Large intestine (tissue), 3 donors: Measurements from ENCODE around the gene SIPA1L3. TPM values are rescaled to one million over a fixed set of nuclear protein-coding genes. Genes with fewer than 3 reads are reported as not detected.
"Not testable (repeated sequence)": the region's sequence is repeated elsewhere in the genome, so short reads cannot be mapped to it uniquely, and the experiment has no call there.

Experiments
- DNase-seq, 2 donors: peaks; one replicate each; pipeline versions ENCODE4 v3.0.0 to v3.0.0-alpha.2; 2013
- H3K27ac ChIP-seq: one replicate; pipeline ENCODE4 v1.5.1; 2013; ENCODE audit warnings: low read length
- H3K27me3 ChIP-seq: 2 replicates; pipeline ENCODE4 v1.6.1; 2013; ENCODE audit warnings: low read length; ENCODE audit not compliant: control insufficient read depth, insufficient read depth
- H3K36me3 ChIP-seq: 2 replicates; pipeline ENCODE4 v1.6.1; 2013; ENCODE audit warnings: low read length; ENCODE audit not compliant: control insufficient read depth, insufficient read depth
- H3K4me1 ChIP-seq: one replicate; pipeline ENCODE4 v1.6.1; 2013; ENCODE audit warnings: low read length; ENCODE audit not compliant: control insufficient read depth, insufficient read depth
- H3K4me3 ChIP-seq: one replicate; pipeline ENCODE4 v1.5.1; 2013; ENCODE audit warnings: low read length
- H3K9me3 ChIP-seq: one replicate; pipeline ENCODE4 v1.6.1; 2013; ENCODE audit warnings: mild to moderate bottlenecking, low read depth, low read length, moderate library complexity; ENCODE audit not compliant: control insufficient read depth
- WGBS: methylation state at CpG from one replicate; pipeline ENCODE4 v1.1.5; 2013; ENCODE audit warnings: low lambda C conversion rate; ENCODE audit not compliant: insufficient coverage; 5-methylcytosine and 5-hydroxymethylcytosine counted together
- polyA plus RNA-seq: library from polyadenylated mRNA; unstranded; fragments of 120-200 nt; gene quantifications from one replicate; pipeline ENCODE4 v1.2.1, GENCODE V29; 2013

SIPA1L3 gene
- polyA plus RNA-seq, 1 donor: 70.0 TPM

- no peak overlapping the region for H3K27ac ChIP-seq
- peak overlapping the region; percentile 98 for H3K4me3 ChIP-seq
Observed at GRCh38 chr19:37907735-37908455, 887 bp downstream of the SIPA1L3 start.

GRCh38 chr19:37909661-37910199 lies 2.7 kb downstream of the SIPA1L3 start:
- no peaks in the 10 kb centered on the region for H3K36me3 ChIP-seq
- 75% methylated on average over 2 of the region's 6 CpGs for WGBS
- H3K27ac ChIP-seq: no peak overlapping the region
- no peak for DNase-seq
- H3K27me3 ChIP-seq: no peaks in the 10 kb centered on the region
- H3K4me3 ChIP-seq: no peak overlapping the region
- H3K9me3 ChIP-seq: no peaks in the 10 kb centered on the region
- peaks cover 17% of the 10 kb centered on the region for H3K4me1 ChIP-seq

More at GRCh38 chr19:37907735-37908455, 887 bp downstream of the SIPA1L3 start:
- DNase-seq: no peak
- Histone ChIP-seq H3K4me1 (peaks cover 17% of the 10 kb centered on the region), H3K9me3 (no peaks in the 10 kb centered on the region), H3K27me3 (no peaks in the 10 kb centered on the region), H3K36me3 (no peaks in the 10 kb centered on the region)
- WGBS: no CpG with 5 or more reads among the region's 13 CpGs

- WGBS: no CpG with 5 or more reads among the region's 2 CpGs
- Histone ChIP-seq H3K9me3 (no peaks in the 10 kb centered on the region), H3K27me3 (no peaks in the 10 kb centered on the region), H3K4me3 (no peak overlapping the region), H3K4me1 (no peaks in the 10 kb centered on the region), H3K36me3 (peaks cover 8% of the 10 kb centered on the region), H3K27ac (no peak overlapping the region)
- no peak for DNase-seq
Observed at GRCh38 chr19:37914908-37915307, 7.9 kb downstream of the SIPA1L3 start.

GRCh38 chr19:37920591-37921450 lies 13.8 kb downstream of the SIPA1L3 start:
- Histone ChIP-seq H3K27ac (no peak overlapping the region), H3K36me3 (peaks cover 19% of the 10 kb centered on the region), H3K4me1 (peaks cover 18% of the 10 kb centered on the region), H3K27me3 (no peaks in the 10 kb centered on the region), H3K9me3 (no peaks in the 10 kb centered on the region), H3K4me3 (no peak overlapping the region)
- peak in 1 of 2 donors; percentile 20 for DNase-seq
- WGBS: no CpG with 5 or more reads among the region's 23 CpGs

GRCh38 chr19:37924573-37924972 lies 17.6 kb downstream of the SIPA1L3 start:
- peak; percentile 68 to 81 for DNase-seq
- WGBS: no CpG with 5 or more reads among the region's 8 CpGs
- H3K36me3 ChIP-seq: peaks cover 11% of the 10 kb centered on the region
- H3K4me3 ChIP-seq, H3K27me3 ChIP-seq, H3K9me3 ChIP-seq: not testable (repeated sequence)
- H3K4me1 ChIP-seq: peaks cover 28% of the 10 kb centered on the region
- peak overlapping the region; percentile 37 for H3K27ac ChIP-seq

- Histone ChIP-seq H3K27me3 (no peaks in the 10 kb centered on the region), H3K4me1 (peaks cover 31% of the 10 kb centered on the region), H3K27ac (peak overlapping the region; percentile 37), H3K36me3 (peaks cover 11% of the 10 kb centered on the region), H3K9me3 (no peaks in the 10 kb centered on the region), H3K4me3 (no peak overlapping the region)
- no CpG with 5 or more reads among the region's 3 CpGs for WGBS
- no peak for DNase-seq
Observed at GRCh38 chr19:37925212-37925611, 18.2 kb downstream of the SIPA1L3 start.

GRCh38 chr19:37926255-37926654 lies 19.2 kb downstream of the SIPA1L3 start:
- Histone ChIP-seq H3K36me3 (peaks cover 7% of the 10 kb centered on the region), H3K27me3 (no peaks in the 10 kb centered on the region), H3K4me3 (no peak overlapping the region), H3K27ac (no peak overlapping the region), H3K9me3 (no peaks in the 10 kb centered on the region), H3K4me1 (peaks cover 36% of the 10 kb centered on the region)
- DNase-seq: no peak
- WGBS: no CpG with 5 or more reads among the region's 10 CpGs

GRCh38 chr19:37926711-37927110 lies 19.7 kb downstream of the SIPA1L3 start:
- DNase-seq: peak in 1 of 2 donors; percentile 2
- H3K36me3 ChIP-seq: peaks cover 3% of the 10 kb centered on the region
- H3K4me3 ChIP-seq: no peak overlapping the region
- H3K27ac ChIP-seq: no peak overlapping the region
- H3K27me3 ChIP-seq: no peaks in the 10 kb centered on the region
- H3K9me3 ChIP-seq: no peaks in the 10 kb centered on the region
- peaks cover 39% of the 10 kb centered on the region for H3K4me1 ChIP-seq
- WGBS: no CpG with 5 or more reads among the region's 5 CpGs

- Histone ChIP-seq H3K27me3 (no peaks in the 10 kb centered on the region), H3K4me1 (peaks cover 46% of the 10 kb centered on the region), H3K27ac (peak overlapping the region; percentile 78), H3K4me3 (no peak overlapping the region), H3K9me3 (no peaks in the 10 kb centered on the region), H3K36me3 (no peaks in the 10 kb centered on the region)
- DNase-seq: peak in 1 of 2 donors; percentile 22
- 17% methylated on average over 1 of the region's 5 CpGs for WGBS
Observed at GRCh38 chr19:37928527-37929286, 21.7 kb downstream of the SIPA1L3 start.
